ENCODE measurements around the gene SPATA12. TPM values are rescaled to one million over a fixed set of nuclear protein-coding genes. Genes with fewer than 3 reads are reported as not detected.

Gene SPATA12
- total and polyA plus RNA-seq, 2 of the 8 experiments (the other 6 are each of a cell fraction or from before 2014, with no cell fraction given): 0.19 to 0.97 TPM

GRCh38 chr3:57078635-57079473 lies 18.4 kb downstream of the SPATA12 start (continued):
- no peak for TF ChIP-seq SP2 (IDR thresholded peaks at IDR 0.05; ENCODE audit: low read length)
